ENCODE measurements around the gene CFP. TPM values are rescaled to one million over a fixed set of nuclear protein-coding genes. Genes with fewer than 3 reads are reported as not detected.
"Not testable (repeated sequence)": the region's sequence is repeated elsewhere in the genome, so short reads cannot be mapped to it uniquely, and the experiment has no call there.

The CFP gene
- total RNA-seq (2021; ENCODE audit: unreplicated experiment) (1.3 TPM), Bru-seq, nascent RNA (percentile 43 among the genes with signal in this experiment), BruChase-seq, experiment 1, labeled RNA remaining after a 6-hour chase (percentile 61 among the genes with signal in this experiment), BruChase-seq, experiment 2, labeled RNA remaining after a 2-hour chase (percentile 51 among the genes with signal in this experiment)
- polyA plus RNA-seq (2012): 0.99 and 1.0 TPM in 2 replicates
- long read RNA-seq: 0 reads

DNA sequence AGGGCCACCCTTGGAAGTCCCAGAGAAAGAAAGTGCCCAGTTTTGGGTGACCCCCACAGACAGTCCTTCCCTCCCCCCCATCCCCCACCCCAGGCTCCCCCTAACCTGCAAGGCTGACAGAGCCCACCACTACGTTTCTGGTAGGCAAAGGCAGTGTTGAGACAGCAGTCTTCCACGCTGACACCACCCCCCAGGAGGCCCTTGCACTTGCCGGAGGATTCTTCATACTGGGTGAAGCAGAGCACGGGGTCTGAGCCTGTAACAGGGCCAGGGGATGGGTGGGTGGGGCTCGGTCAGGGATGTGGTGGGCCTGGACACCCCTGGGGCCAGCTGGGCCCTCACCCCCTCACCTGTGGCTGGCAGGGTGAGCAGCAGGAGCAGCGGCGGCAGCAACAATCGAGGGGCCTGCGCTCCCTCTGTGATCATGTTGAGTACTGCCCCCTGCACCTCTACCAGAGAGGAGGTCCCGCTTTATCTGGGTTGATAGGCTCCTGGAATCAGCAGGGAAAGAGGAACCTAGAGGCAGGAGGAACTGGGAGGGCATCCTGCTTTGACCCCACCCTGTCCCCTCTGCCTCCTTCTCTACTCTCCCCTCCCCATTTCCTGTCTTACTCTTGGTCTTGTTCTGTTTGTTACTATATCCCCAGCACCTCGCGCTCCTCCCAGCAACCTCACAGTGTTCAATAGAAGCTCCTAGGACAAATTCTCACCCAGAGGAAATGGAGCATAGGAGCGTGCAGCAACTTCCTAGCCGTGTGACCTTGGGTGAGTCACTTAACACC, at the start of gene CFP:
TSS of gene CFP (minus strand) at position 512 of the 782 bp plus-strand sequence. CDS start at position 426, 86 bp downstream.
- BruUV-seq (replicated peaks): no TSS peak
- H3K4me2 ChIP-seq (ENCODE audit: low read length): no peak within 1 kb of the TSS
- no peak for TF ChIP-seq RAD21 (IDR thresholded peaks at IDR 0.05; ENCODE audit: low read depth)
- no peak for TF ChIP-seq CEBPB (IDR thresholded peaks at IDR 0.05; ENCODE audit: low read depth)
- no peak for TF ChIP-seq POLR2AphosphoS5 (IDR thresholded peaks at IDR 0.05; ENCODE audit: low read depth, low read length)
- TF ChIP-seq JUND (IDR thresholded peaks at IDR 0.05): no peak
- TF ChIP-seq, protein P1, sequence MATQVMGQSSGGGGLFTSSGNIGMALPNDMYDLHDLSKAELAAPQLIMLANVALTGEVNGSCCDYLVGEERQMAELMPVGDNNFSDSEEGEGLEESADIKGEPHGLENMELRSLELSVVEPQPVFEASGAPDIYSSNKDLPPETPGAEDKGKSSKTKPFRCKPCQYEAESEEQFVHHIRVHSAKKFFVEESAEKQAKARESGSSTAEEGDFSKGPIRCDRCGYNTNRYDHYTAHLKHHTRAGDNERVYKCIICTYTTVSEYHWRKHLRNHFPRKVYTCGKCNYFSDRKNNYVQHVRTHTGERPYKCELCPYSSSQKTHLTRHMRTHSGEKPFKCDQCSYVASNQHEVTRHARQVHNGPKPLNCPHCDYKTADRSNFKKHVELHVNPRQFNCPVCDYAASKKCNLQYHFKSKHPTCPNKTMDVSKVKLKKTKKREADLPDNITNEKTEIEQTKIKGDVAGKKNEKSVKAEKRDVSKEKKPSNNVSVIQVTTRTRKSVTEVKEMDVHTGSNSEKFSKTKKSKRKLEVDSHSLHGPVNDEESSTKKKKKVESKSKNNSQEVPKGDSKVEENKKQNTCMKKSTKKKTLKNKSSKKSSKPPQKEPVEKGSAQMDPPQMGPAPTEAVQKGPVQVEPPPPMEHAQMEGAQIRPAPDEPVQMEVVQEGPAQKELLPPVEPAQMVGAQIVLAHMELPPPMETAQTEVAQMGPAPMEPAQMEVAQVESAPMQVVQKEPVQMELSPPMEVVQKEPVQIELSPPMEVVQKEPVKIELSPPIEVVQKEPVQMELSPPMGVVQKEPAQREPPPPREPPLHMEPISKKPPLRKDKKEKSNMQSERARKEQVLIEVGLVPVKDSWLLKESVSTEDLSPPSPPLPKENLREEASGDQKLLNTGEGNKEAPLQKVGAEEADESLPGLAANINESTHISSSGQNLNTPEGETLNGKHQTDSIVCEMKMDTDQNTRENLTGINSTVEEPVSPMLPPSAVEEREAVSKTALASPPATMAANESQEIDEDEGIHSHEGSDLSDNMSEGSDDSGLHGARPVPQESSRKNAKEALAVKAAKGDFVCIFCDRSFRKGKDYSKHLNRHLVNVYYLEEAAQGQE (IDR thresholded peaks at IDR 0.05; ENCODE audit: low read depth): no peak
- TF ChIP-seq EZH2 (IDR thresholded peaks at IDR 0.05): no peak
- TF ChIP-seq EZH2phosphoT487 (IDR thresholded peaks at IDR 0.05; ENCODE audit: borderline replicate concordance): no peak
- TF ChIP-seq EGR1 (IDR thresholded peaks at IDR 0.05; ENCODE audit: low read depth): no peak
- CTCF ChIA-PET: no interaction called here
- H3K4me1 ChIP-seq (ENCODE audit: control insufficient read depth in 1 of 2, insufficient read depth in 2 of 2, low read length in 2 of 2): no peaks in the 10 kb centered on the region
- DNase-seq (ENCODE audit: low read depth, low spot score) (no peak), ATAC-seq (no peak)
- H3K79me2 ChIP-seq (ENCODE audit: insufficient read depth, low read length): no peaks in the 10 kb centered on the region
- POLR2A ChIA-PET: no interaction called here
- no peaks in the 10 kb centered on the region for H3K9me3 ChIP-seq (ENCODE audit: control insufficient read depth in 1 of 2, insufficient read depth in 1 of 2, low read depth in 1 of 2, low read length in 2 of 2)
- intact Hi-C loops (cut with micrococcal nuclease): loop anchor here (5.0 kb wide), 1 partner anchor 67 kb away; the partner anchor contains the start of gene ARAF
- H3K27ac ChIP-seq (ENCODE audit: low read depth, low read length): no peak within 1 kb of the TSS
- no peaks in the 10 kb centered on the region for H3K9me2 ChIP-seq (ENCODE audit: insufficient read depth)
- H4K20me1 ChIP-seq (ENCODE audit: insufficient read depth): no peaks in the 10 kb centered on the region
- H3K27me3 ChIP-seq (ENCODE audit: insufficient read depth, low read length): no peaks in the 10 kb centered on the region
- RAD21 ChIA-PET (ENCODE audit: low non-redundant PET in 1 of 2, low total read pairs in 2 of 2, uncharacterized antibody in 2 of 2, unreplicated experiment in 2 of 2): no interaction called here
- H3K4me3 ChIP-seq (replicated peaks in 1 of 2; ENCODE audit: low read depth in 1 of 2, low read length in 2 of 2): no peak within 1 kb of the TSS
- no peak within 1 kb of the TSS for H3K9ac ChIP-seq (ENCODE audit: low read length)
- no peak within 1 kb of the TSS for H2AFZ ChIP-seq (ENCODE audit: low read depth, low read length, poor library complexity, severe bottlenecking)
- no peaks in the 10 kb centered on the region for H3K36me3 ChIP-seq (ENCODE audit: control insufficient read depth in 1 of 2, insufficient read depth in 2 of 2, low read length in 2 of 2)

DNA sequence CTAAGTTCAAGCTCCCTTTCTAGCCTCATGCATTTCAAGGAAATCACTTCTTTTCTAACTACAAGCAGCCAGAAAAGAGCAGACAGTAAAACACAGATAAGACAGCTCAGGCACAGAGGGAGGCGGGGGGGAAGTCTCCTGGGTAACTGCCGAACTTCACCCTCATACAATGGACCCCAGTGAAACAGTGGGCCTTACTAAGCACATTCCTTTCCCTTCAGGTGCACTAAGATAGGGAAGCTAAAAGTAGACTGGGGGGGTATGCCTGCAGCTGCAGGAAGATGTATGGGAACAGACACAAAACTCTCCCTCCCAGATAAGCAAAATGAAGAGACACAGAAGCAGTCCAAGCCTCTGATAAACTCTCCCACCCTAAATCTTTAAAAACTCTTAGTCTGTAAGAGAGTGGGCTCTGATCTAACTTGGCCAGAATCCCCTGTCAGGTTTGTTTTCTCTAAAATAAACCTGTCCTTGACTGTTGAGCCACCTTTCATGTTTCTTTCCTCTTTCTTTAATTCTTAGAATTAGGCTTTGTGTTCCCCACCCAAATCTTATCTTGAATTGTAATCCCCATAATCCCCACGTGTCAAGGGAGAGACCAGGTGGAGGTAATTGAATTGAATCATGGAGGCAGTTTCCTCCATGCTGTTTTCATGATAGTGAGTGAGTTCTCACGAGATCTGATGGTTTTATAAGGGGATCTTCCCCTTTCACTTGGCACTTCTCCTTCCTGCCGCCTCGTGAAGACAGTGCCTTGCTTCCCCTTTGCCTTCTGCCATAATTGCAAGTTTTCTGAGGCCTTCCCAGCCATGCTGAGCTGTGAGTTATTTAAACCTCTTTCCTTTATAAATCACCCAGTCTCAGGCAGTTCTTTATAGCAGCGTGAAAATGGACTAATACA, 46.5 kb upstream of the CFP start:
- H3K4me3 ChIP-seq (replicated peaks in 1 of 2; ENCODE audit: low read depth in 1 of 2, low read length in 2 of 2); H3K36me3 ChIP-seq (ENCODE audit: control insufficient read depth in 1 of 2, insufficient read depth in 2 of 2, low read length in 2 of 2); H4K20me1 ChIP-seq (ENCODE audit: insufficient read depth); H3K79me2 ChIP-seq (ENCODE audit: insufficient read depth, low read length); DNase-seq (ENCODE audit: low read depth, low spot score); RAD21 ChIA-PET (ENCODE audit: low non-redundant PET in 1 of 2, low total read pairs in 2 of 2, uncharacterized antibody in 2 of 2, unreplicated experiment in 2 of 2); POLR2A ChIA-PET; CTCF ChIA-PET; H3K4me1 ChIP-seq (ENCODE audit: control insufficient read depth in 1 of 2, insufficient read depth in 2 of 2, low read length in 2 of 2); BruUV-seq (replicated peaks); H3K27me3 ChIP-seq (ENCODE audit: insufficient read depth, low read length); intact Hi-C loops (cut with micrococcal nuclease); H2AFZ ChIP-seq (ENCODE audit: low read depth, low read length, poor library complexity, severe bottlenecking); H3K27ac ChIP-seq (ENCODE audit: low read depth, low read length); H3K9me3 ChIP-seq (ENCODE audit: control insufficient read depth in 1 of 2, insufficient read depth in 1 of 2, low read depth in 1 of 2, low read length in 2 of 2); H3K9me2 ChIP-seq (ENCODE audit: insufficient read depth); H3K4me2 ChIP-seq (ENCODE audit: low read length); ATAC-seq; H3K9ac ChIP-seq (ENCODE audit: low read length): not testable (repeated sequence)
